NCI-H2196 treated with DMSO at 0.1 percent for 48 hours (cell line): ENCODE results near the gene SOX2.
A peak's percentile ranks its signal among the peaks of the same experiment; 100 is the strongest.

ENCODE experiments used
- DNase-seq: peaks from one replicate; lab custom pipeline; 2025; ENCODE audit not compliant: unreplicated experiment; lab: John Stamatoyannopoulos, UW

SOX2 gene

GRCh38 chr3:181722766-181723425 lies 11.2 kb downstream of the SOX2 start:
- DNase-seq, result no peak

GRCh38 chr3:181723625-181724191 lies 12.0 kb downstream of the SOX2 start:
- no peak for DNase-seq

- DNase-seq, result no peak
These were observed 12.7 kb downstream of the SOX2 start for GRCh38 chr3:181724192-181724965.

GRCh38 chr3:181725131-181725731 lies 13.5 kb downstream of the SOX2 start:
- DNase-seq, result no peak

- no peak for DNase-seq
These were observed 14.1 kb downstream of the SOX2 start for GRCh38 chr3:181725830-181726229.

GRCh38 chr3:181726351-181727330 lies 14.9 kb downstream of the SOX2 start:
- peak; percentile 85 for DNase-seq

- peak; percentile 73 for DNase-seq
These were observed 15.8 kb downstream of the SOX2 start for GRCh38 chr3:181727341-181728032.

GRCh38 chr3:181728470-181729340 lies 17.0 kb downstream of the SOX2 start:
- no peak for DNase-seq

- no peak for DNase-seq
These were observed 17.7 kb downstream of the SOX2 start for GRCh38 chr3:181729341-181729869.

- DNase-seq, result no peak
These were observed 18.6 kb downstream of the SOX2 start for GRCh38 chr3:181730316-181730715.

GRCh38 chr3:181730934-181731333 lies 19.2 kb downstream of the SOX2 start:
- no peak for DNase-seq

- DNase-seq, result no peak
These were observed 24.2 kb downstream of the SOX2 start for GRCh38 chr3:181735911-181736310.

GRCh38 chr3:181738551-181738950 lies 26.8 kb downstream of the SOX2 start:
- DNase-seq, result no peak

GRCh38 chr3:181739628-181740027 lies 27.9 kb downstream of the SOX2 start:
- DNase-seq, result peak; percentile 79

GRCh38 chr3:181741417-181741816 lies 29.7 kb downstream of the SOX2 start:
- no peak for DNase-seq

GRCh38 chr3:181752202-181752671 lies 40.5 kb downstream of the SOX2 start:
- peak; percentile 33 for DNase-seq

- DNase-seq, result no peak
These were observed 41.7 kb downstream of the SOX2 start for GRCh38 chr3:181753391-181753790.

- peak; percentile 65 for DNase-seq
These were observed 44.2 kb downstream of the SOX2 start for GRCh38 chr3:181755959-181756358.
